ENCODE results near the gene GJB1. TPM values are rescaled to one million over a fixed set of nuclear protein-coding genes. Genes with fewer than 3 reads are reported as not detected.
A peak's percentile ranks its signal among the peaks of the same experiment; 100 is the strongest.

GJB1 gene
- polyA plus RNA-seq, 6 donors from 2014 or later, result not detected

GRCh38 chrX:71224098-71224708, 1.2 kb downstream of the GJB1 start:
- no peaks in the 10 kb centered on the region for H3K9me3 Mint-ChIP-seq
- DNase-seq (no peak), ATAC-seq (ENCODE audit: low read depth in 2 of 2) (no peak)
- peaks cover 0 to 3% (median 0%) of the 10 kb centered on the region in 3 donors for H3K4me1 Mint-ChIP-seq
- H3K4me3 Mint-ChIP-seq, result no peak overlapping the region
- H3K36me3 Mint-ChIP-seq, result no peaks in the 10 kb centered on the region
- H3K27me3 Mint-ChIP-seq, result peaks cover 0 to 21% (median 15%) of the 10 kb centered on the region in 3 donors
- peak overlapping the region in 2 of 6 donors; percentile 15 to 74 for H3K27ac Mint-ChIP-seq

DNA sequence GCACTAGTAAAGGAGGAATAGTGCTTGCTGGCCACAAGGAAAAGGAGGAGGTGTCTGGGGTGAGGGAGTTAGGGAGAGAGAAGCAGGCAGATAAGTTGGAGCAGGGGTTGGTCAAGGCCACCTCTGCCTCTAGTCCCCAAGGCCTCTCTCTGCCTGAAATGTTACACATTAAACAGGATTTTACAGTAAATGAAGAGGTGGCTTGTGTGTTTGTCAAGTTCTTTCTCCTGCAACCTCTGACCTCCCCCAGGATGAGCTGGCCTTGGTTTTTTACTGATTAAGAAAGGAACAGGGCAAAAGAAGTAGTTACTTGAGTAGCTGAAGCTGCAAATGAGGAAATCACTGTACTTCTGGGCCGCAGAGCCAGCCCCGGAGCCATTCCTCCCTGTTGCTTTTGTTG, 2.0 kb downstream of the GJB1 start:
- Mint-ChIP-seq H3K4me3 (no peak overlapping the region), H3K9me3 (no peaks in the 10 kb centered on the region), H3K27ac (peak overlapping the region in 1 of 6 donors; percentile 80), H3K36me3 (no peaks in the 10 kb centered on the region), H3K4me1 (peaks cover 0 to 3% (median 0%) of the 10 kb centered on the region in 3 donors), H3K27me3 (peaks cover 0 to 21% (median 15%) of the 10 kb centered on the region in 3 donors)
- no peak for ATAC-seq (ENCODE audit: low read depth in 2 of 2)
- DNase-seq, result no peak

GRCh38 chrX:71225676-71226075, 2.7 kb downstream of the GJB1 start:
- no peak overlapping the region for H3K27ac Mint-ChIP-seq
- H3K36me3 Mint-ChIP-seq, result no peaks in the 10 kb centered on the region
- H3K27me3 Mint-ChIP-seq, result peaks cover 0 to 21% (median 15%) of the 10 kb centered on the region in 3 donors
- no peak overlapping the region for H3K4me3 Mint-ChIP-seq
- ATAC-seq (ENCODE audit: low read depth in 2 of 2), result no peak
- DNase-seq, result no peak
- H3K4me1 Mint-ChIP-seq, result peaks cover 0 to 6% (median 1%) of the 10 kb centered on the region in 3 donors
- no peaks in the 10 kb centered on the region for H3K9me3 Mint-ChIP-seq

DNA sequence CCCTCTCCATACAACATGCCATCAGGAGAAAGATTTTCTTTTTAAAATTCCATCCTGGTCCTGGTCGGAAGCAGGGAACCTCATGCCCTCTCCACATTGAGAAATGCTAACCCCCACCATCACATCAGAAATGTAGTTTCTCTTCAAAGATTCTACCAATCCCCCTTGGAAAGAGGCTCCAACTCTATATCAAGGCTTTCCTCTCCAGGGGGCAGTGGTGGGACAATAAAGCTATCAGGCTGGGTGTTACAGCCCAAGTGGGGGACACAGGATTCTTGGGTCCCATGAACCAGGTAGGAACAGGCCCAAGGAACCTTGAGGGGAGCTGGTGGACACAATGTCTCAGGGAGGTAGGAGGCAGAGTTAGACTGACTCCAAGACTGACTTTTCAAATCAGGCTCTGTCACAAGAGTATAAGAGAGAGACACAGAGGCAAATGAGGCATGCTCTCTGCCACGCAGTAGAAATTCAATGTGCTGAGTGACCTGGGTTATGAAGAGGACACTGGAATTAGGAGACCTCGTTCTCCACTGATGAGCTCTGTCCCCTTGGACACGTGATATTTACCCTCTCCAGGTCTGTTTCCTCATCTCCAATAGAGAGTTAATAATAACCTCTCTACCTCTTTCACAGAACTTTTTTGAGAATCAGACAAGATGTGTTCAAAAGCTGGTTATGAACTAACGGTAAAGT, 4.5 kb downstream of the GJB1 start:
- H3K36me3 Mint-ChIP-seq, result no peaks in the 10 kb centered on the region
- H3K9me3 Mint-ChIP-seq, result peaks cover 0 to 5% (median 0%) of the 10 kb centered on the region in 7 donors
- DNase-seq (no peak), ATAC-seq (ENCODE audit: low read depth in 2 of 2) (no peak)
- H3K4me3 Mint-ChIP-seq, result no peak overlapping the region
- peak overlapping the region in 2 of 6 donors; percentile 41 to 58 for H3K27ac Mint-ChIP-seq
- H3K4me1 Mint-ChIP-seq, result peaks cover 0 to 9% (median 3%) of the 10 kb centered on the region in 3 donors
- H3K27me3 Mint-ChIP-seq, result peaks cover 0 to 21% (median 15%) of the 10 kb centered on the region in 3 donors

- no peak overlapping the region for H3K4me3 Mint-ChIP-seq
- H3K27ac Mint-ChIP-seq, result peak overlapping the region in 1 of 6 donors; percentile 41
- peaks cover 0 to 9% (median 3%) of the 10 kb centered on the region in 3 donors for H3K4me1 Mint-ChIP-seq
- DNase-seq, result no peak
- no peak for ATAC-seq (ENCODE audit: low read depth in 2 of 2)
- peaks cover 0 to 17% (median 13%) of the 10 kb centered on the region in 3 donors for H3K27me3 Mint-ChIP-seq
- no peaks in the 10 kb centered on the region for H3K36me3 Mint-ChIP-seq
- peaks cover 0 to 5% (median 0%) of the 10 kb centered on the region in 7 donors for H3K9me3 Mint-ChIP-seq
These were observed 5.1 kb downstream of the GJB1 start for GRCh38 chrX:71228063-71228642.

- ATAC-seq (ENCODE audit: low read depth in 2 of 2) (no peak), DNase-seq (no peak)
- Mint-ChIP-seq H3K27ac (peak overlapping the region in 1 of 6 donors; percentile 66), H3K4me1 (peaks cover 0 to 5% (median 3%) of the 10 kb centered on the region in 3 donors), H3K27me3 (no peaks in the 10 kb centered on the region), H3K9me3 (peaks cover 0 to 5% (median 0%) of the 10 kb centered on the region in 7 donors), H3K36me3 (peaks cover 2 to 8% of the 10 kb centered on the region in 2 donors), H3K4me3 (no peak overlapping the region)
These were observed 12.5 kb downstream of the GJB1 start for GRCh38 chrX:71235482-71235881.

GRCh38 chrX:71236836-71237235, 13.8 kb downstream of the GJB1 start:
- H3K27ac Mint-ChIP-seq, result peak overlapping the region in 1 of 6 donors; percentile 76
- H3K4me3 Mint-ChIP-seq, result no peak overlapping the region
- H3K4me1 Mint-ChIP-seq, result no peaks in the 10 kb centered on the region
- no peak for DNase-seq
- no peaks in the 10 kb centered on the region for H3K27me3 Mint-ChIP-seq
- H3K9me3 Mint-ChIP-seq, result peaks cover 0 to 5% (median 0%) of the 10 kb centered on the region in 7 donors
- peaks cover 10 to 16% of the 10 kb centered on the region in 2 donors for H3K36me3 Mint-ChIP-seq
- no peak for ATAC-seq (ENCODE audit: low read depth in 2 of 2)

DNA sequence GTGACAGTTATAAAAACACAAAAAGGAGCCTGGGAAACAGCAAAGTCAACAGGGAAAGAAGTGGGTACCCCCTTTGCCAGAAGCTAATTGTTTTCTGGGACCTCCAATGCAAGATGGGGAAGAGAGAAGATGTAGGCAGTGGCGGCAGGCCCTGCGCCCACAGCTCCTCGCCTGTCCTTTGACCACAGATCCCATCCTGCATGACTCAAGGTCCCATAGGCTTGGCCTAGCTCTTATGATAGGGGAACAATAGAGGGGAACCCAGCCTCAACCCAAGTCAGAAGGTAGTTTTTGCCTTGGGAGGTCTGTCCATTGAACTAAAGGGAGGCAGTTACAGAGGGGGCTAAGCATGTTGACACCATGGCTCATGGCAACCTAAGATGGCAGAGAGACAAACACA, 16.8 kb downstream of the GJB1 start:
- peaks cover 15 to 31% of the 10 kb centered on the region in 2 donors for H3K36me3 Mint-ChIP-seq
- H3K27ac Mint-ChIP-seq, result no peak overlapping the region
- H3K9me3 Mint-ChIP-seq, result peaks cover 0 to 5% (median 0%) of the 10 kb centered on the region in 7 donors
- DNase-seq (no peak), ATAC-seq (ENCODE audit: low read depth in 2 of 2) (no peak)
- H3K4me1 Mint-ChIP-seq, result no peaks in the 10 kb centered on the region
- no peaks in the 10 kb centered on the region for H3K27me3 Mint-ChIP-seq
- no peak overlapping the region for H3K4me3 Mint-ChIP-seq

DNA sequence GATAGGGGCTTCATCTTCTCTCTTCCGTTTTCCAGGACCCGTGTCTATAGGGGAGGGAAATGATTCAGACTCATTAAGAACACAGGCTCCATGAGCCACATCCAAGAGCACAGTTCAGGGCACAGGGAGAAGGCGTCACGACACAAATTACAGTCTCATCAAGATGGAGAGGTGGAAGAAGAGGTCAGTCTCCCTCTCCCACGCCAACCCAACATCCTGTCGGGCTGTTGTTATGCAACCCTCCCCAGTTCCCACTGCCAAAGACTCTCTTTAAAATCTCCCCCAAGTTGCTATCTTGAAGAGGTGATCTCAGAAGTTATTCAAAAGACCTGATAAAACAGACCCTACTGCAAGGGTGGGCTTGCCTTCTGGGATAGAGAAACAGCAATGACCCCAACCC, 18.3 kb downstream of the GJB1 start:
- Mint-ChIP-seq H3K27me3 (no peaks in the 10 kb centered on the region), H3K4me3 (no peak overlapping the region), H3K4me1 (no peaks in the 10 kb centered on the region), H3K36me3 (peaks cover 20 to 39% of the 10 kb centered on the region in 2 donors), H3K27ac (no peak overlapping the region), H3K9me3 (peaks cover 0 to 5% (median 0%) of the 10 kb centered on the region in 7 donors)
- no peak for ATAC-seq (ENCODE audit: low read depth in 2 of 2)
- no peak for DNase-seq

DNA sequence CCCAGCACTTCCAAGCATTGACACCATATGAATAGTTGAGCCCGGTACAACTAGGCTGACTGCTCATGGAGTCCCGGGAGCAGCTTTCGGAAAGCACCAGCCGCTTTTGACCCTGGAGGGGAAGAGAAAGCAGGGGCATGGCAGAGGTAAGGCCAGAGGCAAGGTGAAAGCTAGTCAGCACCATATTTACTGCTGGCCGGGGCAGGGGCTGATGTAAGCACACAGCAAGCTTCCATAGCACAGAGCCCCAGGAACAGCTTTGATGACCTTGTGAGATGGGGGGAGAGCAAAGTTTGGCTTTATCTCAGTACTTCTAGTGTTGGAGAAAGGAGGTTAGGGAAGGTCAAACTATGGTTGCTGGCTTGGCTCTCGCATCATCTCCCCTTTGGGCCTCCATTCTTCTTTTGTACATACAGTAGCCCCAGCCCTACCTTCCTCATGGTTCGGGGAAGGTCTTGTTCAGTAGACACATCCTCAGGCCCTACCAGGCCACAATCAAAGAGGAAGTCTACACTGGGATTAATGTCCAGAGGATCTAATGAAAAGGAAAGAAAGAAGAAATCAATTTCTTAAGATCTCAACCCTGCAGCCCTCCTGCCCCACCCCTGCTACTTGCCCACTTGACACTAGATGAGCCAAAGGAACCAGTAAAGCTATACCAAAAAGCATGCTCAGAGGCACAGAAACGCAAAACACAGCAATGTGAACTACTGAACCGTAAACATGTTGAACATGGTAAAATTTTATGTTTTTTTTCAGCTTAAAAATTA, 21.5 kb downstream of the GJB1 start:
- ATAC-seq (ENCODE audit: low read depth in 2 of 2) (no peak), DNase-seq (no peak)
- Mint-ChIP-seq H3K4me3 (no peak overlapping the region), H3K36me3 (peaks cover 20 to 50% of the 10 kb centered on the region in 2 donors), H3K9me3 (peaks cover 0 to 4% (median 0%) of the 10 kb centered on the region in 7 donors), H3K27ac (no peak overlapping the region), H3K4me1 (no peaks in the 10 kb centered on the region), H3K27me3 (no peaks in the 10 kb centered on the region)

DNA sequence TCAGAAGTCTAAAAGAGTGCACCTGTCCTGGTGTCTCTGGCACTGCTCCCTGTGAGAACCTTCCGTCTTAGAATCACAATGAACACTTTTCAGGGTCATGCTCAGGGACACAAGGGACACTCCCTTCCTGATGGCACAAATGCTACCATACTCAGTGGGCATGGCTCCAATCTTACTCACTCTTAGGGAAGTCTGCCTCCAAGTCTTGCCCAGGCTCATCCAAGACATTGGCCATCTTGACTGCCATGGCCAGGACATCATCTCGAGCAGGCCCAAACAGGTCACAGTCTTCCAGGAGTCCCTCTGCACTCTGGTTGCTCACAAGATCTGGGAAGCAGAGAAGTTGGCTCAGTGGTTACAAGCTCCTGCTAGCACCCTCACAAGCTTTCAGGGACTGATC, 22.1 kb downstream of the GJB1 start:
- peaks cover 0 to 4% (median 0%) of the 10 kb centered on the region in 7 donors for H3K9me3 Mint-ChIP-seq
- no peak overlapping the region for H3K4me3 Mint-ChIP-seq
- H3K27ac Mint-ChIP-seq, result peak overlapping the region in 1 of 6 donors; percentile 87
- H3K36me3 Mint-ChIP-seq, result peaks cover 20 to 49% of the 10 kb centered on the region in 2 donors
- peaks cover 0 to 2% (median 0%) of the 10 kb centered on the region in 3 donors for H3K4me1 Mint-ChIP-seq
- no peaks in the 10 kb centered on the region for H3K27me3 Mint-ChIP-seq
- DNase-seq (no peak), ATAC-seq (ENCODE audit: low read depth in 2 of 2) (no peak)

GRCh38 chrX:71250841-71251240, 27.8 kb downstream of the GJB1 start:
- peak overlapping the region in 1 of 8 donors; percentile 33 for H3K4me3 Mint-ChIP-seq
- peaks cover 0 to 18% of the 10 kb centered on the region in 2 donors for H3K36me3 Mint-ChIP-seq
- ATAC-seq (ENCODE audit: low read depth in 2 of 2) (no peak), DNase-seq (no peak)
- H3K9me3 Mint-ChIP-seq, result peaks cover 0 to 2% (median 0%) of the 10 kb centered on the region in 7 donors
- peak overlapping the region in 1 of 6 donors; percentile 76 for H3K27ac Mint-ChIP-seq
- H3K27me3 Mint-ChIP-seq, result no peaks in the 10 kb centered on the region
- H3K4me1 Mint-ChIP-seq, result peaks cover 17 to 26% (median 26%) of the 10 kb centered on the region in 3 donors

DNA sequence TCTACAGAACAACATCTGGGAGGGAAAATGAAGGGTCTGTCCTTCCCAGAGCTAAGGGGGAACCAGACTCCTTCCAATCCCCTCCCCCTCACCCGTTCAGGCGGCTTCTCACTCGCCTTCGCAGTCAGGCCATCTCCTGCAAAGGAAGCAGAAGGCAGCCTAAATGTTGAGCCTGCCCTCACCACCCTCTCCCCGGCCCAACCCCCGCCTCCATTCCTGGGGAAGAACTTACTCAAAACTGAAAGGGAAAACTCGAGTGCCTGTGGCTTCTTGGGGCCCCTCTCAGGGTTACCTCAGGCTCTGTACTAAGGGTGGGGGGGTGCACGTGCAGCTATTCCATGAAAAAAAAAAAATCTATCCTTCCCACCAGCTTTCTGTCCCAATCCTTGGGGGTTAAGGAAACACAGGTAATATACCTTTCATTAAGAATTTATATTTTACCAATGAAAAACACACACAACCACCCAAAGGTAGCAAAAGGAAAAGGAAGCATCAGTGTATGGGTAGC, 28.5 kb downstream of the GJB1 start:
- Mint-ChIP-seq H3K27me3 (no peaks in the 10 kb centered on the region), H3K27ac (peak overlapping the region in 1 of 6 donors; percentile 76), H3K4me3 (peak overlapping the region in 3 of 8 donors; percentile 36 to 65 (median 58)), H3K4me1 (peaks cover 18 to 27% (median 26%) of the 10 kb centered on the region in 3 donors), H3K9me3 (peaks cover 0 to 1% (median 0%) of the 10 kb centered on the region in 7 donors), H3K36me3 (peaks cover 0 to 17% of the 10 kb centered on the region in 2 donors)
- DNase-seq (no peak), ATAC-seq (ENCODE audit: low read depth in 2 of 2) (no peak)

Data from naive B cell (primary cell).